Caki2 (cell line): ENCODE results near the gene KDM7A. TPM values are rescaled to one million over a fixed set of nuclear protein-coding genes. Genes with fewer than 3 reads are reported as not detected.

Experiments used
- DNase-seq: peaks from one replicate; pipeline ENCODE4 v3.0.0-alpha.2; 2015; ENCODE audit warnings: low read depth
- in situ Hi-C: cut with HindIII; loops from 2 replicates; pipeline ENCODE4 v1.10.0; 2016; ENCODE audit warnings: low sequenced_read_pairs, low pct_unique_long_range_greater_than_20kb, mixed read lengths
- total RNA-seq: library from RNA; depleted of rRNA; stranded (reverse); fragments of >200 nt; shearing (Covaris generic); gene quantifications from 2 replicates; pipeline ENCODE4 v1.2.3, GENCODE V29; 2014; ENCODE audit warnings: low replicate concordance; rRNA removed

The KDM7A gene
- total RNA-seq, 1 experiment from 2014 or later, result 0.17 TPM

DNA sequence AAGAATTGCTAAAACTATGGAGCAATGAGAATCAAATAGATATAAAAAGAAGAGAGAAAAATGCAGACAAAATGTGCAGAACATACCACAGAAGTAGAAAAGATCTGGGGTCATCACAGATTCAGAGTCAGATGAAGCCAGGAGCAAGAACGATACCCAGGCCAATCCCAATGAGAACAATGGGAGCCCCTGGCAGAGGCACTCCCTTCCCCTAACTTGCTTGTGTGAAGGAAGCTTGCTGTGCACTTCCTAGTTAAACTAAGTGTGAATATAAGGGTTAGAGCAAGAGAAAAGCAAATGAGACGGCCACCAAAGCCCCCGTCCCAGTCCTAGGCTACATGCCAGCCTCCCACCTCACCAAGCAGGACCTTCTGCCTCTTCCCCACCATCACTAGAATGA is 126.7 kb downstream of the KDM7A start:
- in situ Hi-C loops, result no loop called here
- no peak for DNase-seq

DNA sequence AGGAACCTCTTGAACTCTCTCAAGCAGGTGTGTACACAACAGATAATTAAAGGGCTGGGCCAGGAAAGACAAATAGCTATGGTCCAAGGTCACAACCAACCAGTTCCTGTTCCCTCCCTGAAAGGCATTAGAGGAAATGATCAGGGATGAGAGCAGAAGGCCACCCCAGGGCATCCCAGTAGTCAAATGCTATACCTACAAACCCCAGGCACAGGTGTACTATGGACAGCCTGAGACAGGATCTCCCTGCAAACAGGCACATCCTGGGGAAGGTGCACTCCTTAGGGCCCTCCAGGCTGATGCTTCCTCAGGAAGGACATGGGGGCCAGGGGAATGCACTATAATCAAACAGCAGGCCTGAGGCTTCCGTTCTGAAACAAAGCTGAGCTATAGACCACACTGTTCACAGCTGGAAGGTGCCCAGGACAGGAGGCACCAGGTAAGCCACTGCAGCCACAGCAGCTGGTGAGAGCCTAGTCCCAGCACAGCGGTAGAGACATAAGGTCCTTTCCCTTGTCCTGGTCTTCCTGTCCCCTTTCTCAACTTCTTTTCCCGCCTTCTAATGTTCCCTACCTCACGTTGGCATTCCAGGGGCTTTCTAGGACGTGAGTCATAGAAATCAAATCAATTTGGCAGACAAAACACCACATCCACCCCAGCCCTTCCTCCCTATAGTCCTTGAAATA is 127.3 kb downstream of the KDM7A start:
- DNase-seq, result no peak
- in situ Hi-C loops, result no loop called here

DNA sequence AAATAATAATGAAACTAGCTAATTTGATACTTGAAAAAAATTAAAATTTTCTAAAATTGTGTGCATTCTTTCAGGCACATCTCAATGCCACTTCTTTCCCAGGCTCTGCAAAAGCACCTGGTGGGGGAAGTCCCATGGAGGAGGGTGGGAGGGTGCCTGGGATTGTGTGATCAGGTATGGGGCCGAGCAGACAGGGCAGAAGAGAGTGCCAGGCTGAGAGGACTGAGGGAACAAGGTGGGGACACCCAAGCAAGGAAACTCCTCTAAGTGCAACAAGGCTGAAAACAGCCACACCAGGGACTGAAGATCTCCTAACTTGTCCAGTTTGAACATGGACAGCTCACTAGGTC is 127.8 kb downstream of the KDM7A start:
- in situ Hi-C loops, result no loop called here

GRCh38 chr7:140048138-140048537 is 128.6 kb downstream of the KDM7A start:
- in situ Hi-C loops, result no loop called here

More for the DNA sequence above, 127.8 kb downstream of the KDM7A start:
- DNase-seq, result no peak

GRCh38 chr7:140047197-140047596 is 129.6 kb downstream of the KDM7A start:
- no peak for DNase-seq
- in situ Hi-C loops, result no loop called here

More at GRCh38 chr7:140048138-140048537, 128.6 kb downstream of the KDM7A start:
- no peak for DNase-seq

- DNase-seq, result no peak
- in situ Hi-C loops, result no loop called here
Measured at GRCh38 chr7:140045697-140046096, 131.1 kb downstream of the KDM7A start.

GRCh38 chr7:140044251-140044650 is 132.5 kb downstream of the KDM7A start:
- DNase-seq, result no peak
- in situ Hi-C loops, result no loop called here

DNA sequence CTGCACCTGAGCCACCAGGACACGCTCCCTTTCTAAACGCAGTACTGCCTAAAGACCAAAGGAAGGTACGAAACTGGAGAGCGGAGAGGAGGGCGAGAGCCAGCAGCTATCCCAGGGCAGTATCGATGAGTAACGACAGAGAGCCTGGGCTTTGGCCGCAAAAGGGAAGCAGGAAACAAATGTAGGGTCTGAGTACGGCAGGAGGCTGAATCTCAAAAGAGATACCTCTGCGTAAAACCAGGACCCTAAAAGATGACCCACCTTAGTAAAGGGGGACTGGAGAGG is 134.5 kb downstream of the KDM7A start:
- no peak for DNase-seq
- in situ Hi-C loops, result no loop called here

DNA sequence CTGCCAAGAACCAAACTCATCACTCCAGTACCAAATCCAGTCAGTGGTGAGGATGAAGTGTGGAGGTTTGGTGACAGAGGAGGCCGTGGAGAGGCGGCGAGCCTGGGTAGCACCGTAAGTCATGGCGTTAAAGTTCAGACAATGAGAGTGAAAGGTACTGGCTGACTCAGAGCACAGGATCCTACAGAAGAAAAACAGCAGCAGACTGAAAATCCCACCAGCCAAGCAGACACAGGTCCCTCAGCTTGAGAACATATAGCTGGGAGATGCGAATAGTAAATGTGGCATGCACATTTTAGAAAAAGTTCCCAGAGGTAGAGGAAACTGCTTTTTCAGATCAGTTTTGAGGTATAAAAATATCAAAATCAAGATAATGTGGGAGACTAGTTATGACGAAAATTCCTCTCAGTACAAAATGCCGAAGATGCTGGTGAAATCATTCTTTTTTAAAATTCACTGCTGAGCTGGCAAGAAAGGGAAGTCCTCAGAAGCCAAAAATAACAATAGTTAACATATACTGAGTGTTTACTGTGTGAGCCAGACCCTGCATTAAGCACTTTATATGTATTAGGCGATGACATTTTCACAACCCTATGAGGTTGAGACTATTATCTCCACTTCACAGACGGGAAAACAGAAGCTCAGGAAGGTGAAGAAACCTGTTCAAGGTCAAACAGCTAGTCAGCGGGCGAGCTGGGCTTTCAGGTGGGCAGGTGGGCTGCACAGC is 135.0 kb downstream of the KDM7A start:
- no peak for DNase-seq
- in situ Hi-C loops, result no loop called here

DNA sequence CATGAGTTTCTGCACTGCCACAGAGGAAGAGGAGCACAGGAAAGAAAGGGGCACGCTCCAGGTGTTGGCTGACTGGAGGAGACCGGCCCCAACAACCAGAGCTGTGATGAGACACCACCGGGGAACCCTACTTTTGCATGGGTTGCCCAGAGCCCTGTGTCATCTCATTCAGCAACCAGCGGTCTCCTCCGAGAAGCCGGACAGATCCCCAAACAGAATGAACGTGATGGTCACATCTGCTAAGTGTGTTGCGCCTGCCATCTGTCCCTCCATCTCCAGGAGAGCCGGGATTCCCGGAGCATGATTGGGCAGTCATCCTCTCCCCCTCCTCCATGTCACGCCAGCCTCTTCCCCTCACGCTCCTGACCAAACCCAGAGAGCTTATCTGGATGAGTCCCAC is 136.9 kb downstream of the KDM7A start:
- in situ Hi-C loops, result no loop called here
- no peak for DNase-seq

DNA sequence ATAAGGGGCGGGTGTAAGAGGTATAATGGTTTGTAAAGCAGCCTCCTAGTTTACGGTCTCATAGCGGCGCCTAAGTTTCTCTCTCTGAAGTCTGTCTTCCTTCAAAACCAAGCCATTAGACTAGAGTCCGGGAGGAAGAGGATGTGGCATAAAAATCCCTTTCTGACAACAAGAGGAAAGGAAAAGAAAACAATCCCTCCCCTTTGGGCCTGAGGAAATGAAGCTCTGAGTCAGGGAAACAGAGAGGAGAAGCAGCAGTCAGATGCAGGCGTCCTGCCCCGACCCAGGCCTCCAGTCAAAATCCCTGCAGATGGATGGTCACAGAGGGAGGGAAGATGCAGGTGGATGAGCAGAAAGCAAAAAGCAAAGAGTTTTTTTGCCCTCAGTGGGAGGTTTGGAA is 137.7 kb downstream of the KDM7A start:
- DNase-seq, result no peak

GRCh38 chr7:140036224-140036962 is 140.4 kb downstream of the KDM7A start:
- in situ Hi-C loops, result no loop called here
- no peak for DNase-seq

More for the DNA sequence above, 137.7 kb downstream of the KDM7A start:
- in situ Hi-C loops, result no loop called here

DNA sequence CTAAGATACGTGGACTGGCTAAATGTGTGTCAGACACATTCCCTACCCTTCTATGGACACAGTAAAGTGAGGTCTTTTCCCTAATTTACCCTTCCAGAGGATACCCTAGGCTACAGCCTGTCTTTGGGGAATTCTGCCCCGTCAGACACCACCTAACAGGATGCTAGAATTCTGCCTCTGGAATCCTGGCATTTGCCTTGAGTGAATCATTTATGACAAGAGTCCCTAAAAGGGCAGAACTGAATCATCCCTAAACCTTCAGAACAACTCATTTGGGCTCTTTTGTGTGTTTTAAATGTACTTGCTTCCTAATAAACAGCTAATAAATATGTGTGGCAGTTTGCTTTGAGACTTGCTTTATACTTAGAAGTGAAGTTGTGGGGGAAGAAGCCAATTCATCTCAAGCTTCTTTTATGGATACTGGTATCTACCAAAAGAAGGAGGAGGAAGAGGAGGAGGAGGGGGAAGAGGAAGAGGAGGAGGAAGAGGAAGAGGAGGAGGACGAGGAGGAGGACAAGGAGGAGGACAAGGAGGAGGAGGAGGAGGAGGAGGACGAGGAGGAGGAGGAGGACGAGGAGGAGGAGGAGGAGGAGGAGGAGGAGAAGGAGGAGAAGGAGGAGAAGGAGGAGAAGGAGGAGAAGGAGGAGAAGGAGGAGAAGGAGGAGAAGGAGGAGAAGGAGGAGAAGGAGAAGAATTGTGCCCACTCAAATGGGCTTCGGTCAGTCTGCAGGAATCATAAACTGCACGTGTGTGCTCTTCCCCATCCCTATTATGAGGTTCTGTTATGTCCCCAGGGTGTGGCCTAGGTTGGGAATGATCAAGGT is 141.2 kb downstream of the KDM7A start:
- in situ Hi-C loops, result no loop called here
- DNase-seq, result no peak

Other genes starting within 250 kb of the KDM7A start
- gene PARP12, start 114.0 kb downstream of the KDM7A start, total RNA-seq, result 7.5 and 14.1 TPM in 2 replicates
- 72.7 and 133 TPM in 2 replicates for gene SLC37A3, start 221.5 kb upstream of the KDM7A start, total RNA-seq
- 6.3 TPM in 1 of 2 replicates, not detected in the other for gene RAB19, start 227.1 kb upstream of the KDM7A start, total RNA-seq